Thyroid gland (tissue), 4 donors: ENCODE measurements around the gene PLAAT3.
"Not testable (repeated sequence)": the region's sequence is repeated elsewhere in the genome, so short reads cannot be mapped to it uniquely, and the experiment has no call there.

Source experiments
- POLR2A ChIP-seq, 2 donors: fragments of 450-650 bp; IDR thresholded peaks; one replicate each; pipeline ENCODE4 v1.6.1; 2017; ENCODE audit warnings: antibody characterized with exemption in 2 of 2, mild to moderate bottlenecking in 2 of 2, moderate library complexity in 1 of 2
- TF ChIP-seq, protein P1 (sequence below), 6 experiments: fragments of 200-600 bp in 3 of 6; fragments of 450-650 bp in 3 of 6; sonication (generic) in 3 of 6; IDR thresholded peaks; one replicate each; pipeline ENCODE4 v1.5.1; 2016 to 2019; ENCODE audit warnings: antibody characterized with exemption in 6 of 6, mild to moderate bottlenecking in 2 of 6, inconsistent platforms in 1 of 6, moderate library complexity in 1 of 6

DNA sequence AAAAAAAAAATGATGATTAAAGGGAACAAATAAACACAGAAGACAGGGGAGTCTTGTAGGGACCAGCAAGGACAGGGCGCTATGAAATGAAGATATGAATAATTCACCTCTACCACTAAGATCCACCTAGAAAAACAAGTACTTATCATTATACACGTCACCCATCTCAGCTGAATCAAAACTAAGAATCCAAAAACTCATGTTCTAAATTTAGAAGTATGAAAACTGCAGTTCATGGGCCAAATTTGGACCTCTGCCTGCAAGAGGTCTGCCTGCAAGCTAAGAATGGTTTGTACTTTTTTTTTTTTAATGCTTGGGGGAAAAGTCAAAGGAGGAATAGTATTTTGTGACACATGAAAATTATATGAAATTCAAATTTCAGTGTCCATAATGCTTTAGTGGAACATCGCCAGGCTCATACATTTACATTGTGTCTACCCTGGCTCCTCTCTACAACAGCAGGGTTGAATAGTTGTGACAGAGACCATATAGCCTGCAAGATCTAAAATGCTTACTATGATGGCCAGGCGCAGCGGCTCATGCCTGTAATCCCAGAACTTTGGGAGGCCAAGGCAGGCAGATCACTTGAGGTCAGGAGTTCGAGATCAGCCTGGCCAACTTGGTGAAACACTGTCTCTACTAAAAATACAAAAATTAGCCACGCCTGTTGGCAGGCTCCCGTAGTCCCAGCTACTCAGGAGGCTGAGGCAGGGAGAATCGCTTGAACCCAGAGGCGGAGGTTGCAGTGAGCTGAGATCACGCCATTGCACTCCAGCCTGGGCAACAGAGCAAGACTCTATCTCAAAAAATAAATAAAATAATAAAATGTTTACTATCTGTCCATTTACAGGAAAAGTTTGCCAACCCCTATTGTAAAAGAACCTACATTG lies 11.7 kb downstream of the PLAAT3 start:
- TF ChIP-seq POLR2A (IDR thresholded peaks at IDR 0.05): not testable (repeated sequence)
- TF ChIP-seq, protein P1, sequence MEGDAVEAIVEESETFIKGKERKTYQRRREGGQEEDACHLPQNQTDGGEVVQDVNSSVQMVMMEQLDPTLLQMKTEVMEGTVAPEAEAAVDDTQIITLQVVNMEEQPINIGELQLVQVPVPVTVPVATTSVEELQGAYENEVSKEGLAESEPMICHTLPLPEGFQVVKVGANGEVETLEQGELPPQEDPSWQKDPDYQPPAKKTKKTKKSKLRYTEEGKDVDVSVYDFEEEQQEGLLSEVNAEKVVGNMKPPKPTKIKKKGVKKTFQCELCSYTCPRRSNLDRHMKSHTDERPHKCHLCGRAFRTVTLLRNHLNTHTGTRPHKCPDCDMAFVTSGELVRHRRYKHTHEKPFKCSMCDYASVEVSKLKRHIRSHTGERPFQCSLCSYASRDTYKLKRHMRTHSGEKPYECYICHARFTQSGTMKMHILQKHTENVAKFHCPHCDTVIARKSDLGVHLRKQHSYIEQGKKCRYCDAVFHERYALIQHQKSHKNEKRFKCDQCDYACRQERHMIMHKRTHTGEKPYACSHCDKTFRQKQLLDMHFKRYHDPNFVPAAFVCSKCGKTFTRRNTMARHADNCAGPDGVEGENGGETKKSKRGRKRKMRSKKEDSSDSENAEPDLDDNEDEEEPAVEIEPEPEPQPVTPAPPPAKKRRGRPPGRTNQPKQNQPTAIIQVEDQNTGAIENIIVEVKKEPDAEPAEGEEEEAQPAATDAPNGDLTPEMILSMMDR (IDR thresholded peaks at IDR 0.05): not testable (repeated sequence)
